HG03558 (cell line): Measurements from ENCODE around the gene WFIKKN1.

Experiments
- ATAC-seq: cut with Tn5 transposase; IDR thresholded peaks from one replicate; pipeline ENCODE4 v1.9.1; 2021; ENCODE audit warnings: moderate number of reproducible peaks; ENCODE audit not compliant: unreplicated experiment; ENCODE audit errors: extremely low read depth

WFIKKN1 gene

DNA sequence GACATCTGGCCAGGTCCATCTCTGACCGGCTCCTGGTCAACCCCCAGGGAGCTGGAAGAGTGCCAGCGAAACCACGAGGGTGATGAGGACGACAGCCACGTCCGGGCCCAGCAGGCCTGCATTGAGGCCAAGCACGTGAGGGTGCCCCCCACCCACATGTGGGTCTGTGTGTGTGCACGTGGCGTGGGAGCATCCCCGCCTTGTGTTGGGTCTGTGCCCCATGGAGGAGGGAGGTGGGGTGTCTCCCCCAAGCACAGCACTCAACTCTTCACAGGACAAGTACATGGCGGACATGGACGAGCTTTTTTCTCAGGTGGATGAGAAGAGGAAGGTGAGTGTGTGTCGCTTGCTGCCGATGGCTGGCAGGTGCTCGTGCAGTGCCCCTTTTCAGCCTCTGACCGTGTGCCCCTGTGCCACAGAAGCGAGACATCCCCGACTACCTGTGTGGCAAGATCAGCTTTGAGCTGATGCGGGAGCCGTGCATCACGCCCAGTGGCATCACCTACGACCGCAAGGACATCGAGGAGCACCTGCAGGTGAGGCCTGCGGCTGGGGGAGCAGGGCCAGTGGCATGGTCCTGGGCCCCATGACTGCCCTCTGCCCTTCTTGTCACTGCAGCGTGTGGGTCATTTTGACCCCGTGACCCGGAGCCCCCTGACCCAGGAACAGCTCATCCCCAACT lies 51.1 kb downstream of the WFIKKN1 start:
- ATAC-seq = no peak

GRCh38 chr16:682493-683395 lies 52.0 kb downstream of the WFIKKN1 start:
- no peak for ATAC-seq

GRCh38 chr16:683396-684070 lies 52.7 kb downstream of the WFIKKN1 start:
- ATAC-seq = no peak
